ACC112 (cell line): ENCODE data around the gene SCRT2.

Experiments
- H2AFZ ChIP-seq: fragments of 200-600 bp; sonication (generic); one replicate; pipeline ENCODE4 v1.6.0; 2017; ENCODE audit warnings: antibody characterized with exemption, low read length; ENCODE audit not compliant: unreplicated experiment
- H3K27ac ChIP-seq: fragments of 200-600 bp; sonication (generic); 2 replicates; pipeline ENCODE4 v1.5.1; 2014; ENCODE audit warnings: low read depth, mild to moderate bottlenecking, antibody characterized with exemption, low read length, moderate library complexity
- H3K27me3 ChIP-seq: fragments of 200-600 bp; sonication (generic); 2 replicates; pipeline ENCODE4 v1.6.1; 2014; ENCODE audit warnings: mild to moderate bottlenecking, antibody characterized with exemption, low read length, moderate library complexity, mixed read lengths; ENCODE audit not compliant: insufficient read depth
- H3K36me3 ChIP-seq: fragments of 200-600 bp; sonication (generic); 2 replicates; pipeline ENCODE4 v1.6.1; 2016; ENCODE audit warnings: mild to moderate bottlenecking, antibody characterized with exemption, low read length, moderate library complexity, mixed read lengths; ENCODE audit not compliant: insufficient read depth
- H3K4me1 ChIP-seq: fragments of 200-600 bp; sonication (generic); one replicate; pipeline ENCODE4 v1.6.1; 2016; ENCODE audit warnings: low read length, mixed read lengths; ENCODE audit not compliant: insufficient read depth, unreplicated experiment, control insufficient read depth
- H3K4me3 ChIP-seq: fragments of 200-600 bp; sonication (generic); 2 replicates; pipeline ENCODE4 v1.5.1; 2014; ENCODE audit warnings: mild to moderate bottlenecking, low read depth, low read length
- H3K79me2 ChIP-seq: fragments of 200-600 bp; sonication (generic); one replicate; pipeline ENCODE4 v1.6.0; 2016; ENCODE audit warnings: low read length; ENCODE audit not compliant: control insufficient read depth, unreplicated experiment, insufficient read depth

Gene SCRT2

DNA sequence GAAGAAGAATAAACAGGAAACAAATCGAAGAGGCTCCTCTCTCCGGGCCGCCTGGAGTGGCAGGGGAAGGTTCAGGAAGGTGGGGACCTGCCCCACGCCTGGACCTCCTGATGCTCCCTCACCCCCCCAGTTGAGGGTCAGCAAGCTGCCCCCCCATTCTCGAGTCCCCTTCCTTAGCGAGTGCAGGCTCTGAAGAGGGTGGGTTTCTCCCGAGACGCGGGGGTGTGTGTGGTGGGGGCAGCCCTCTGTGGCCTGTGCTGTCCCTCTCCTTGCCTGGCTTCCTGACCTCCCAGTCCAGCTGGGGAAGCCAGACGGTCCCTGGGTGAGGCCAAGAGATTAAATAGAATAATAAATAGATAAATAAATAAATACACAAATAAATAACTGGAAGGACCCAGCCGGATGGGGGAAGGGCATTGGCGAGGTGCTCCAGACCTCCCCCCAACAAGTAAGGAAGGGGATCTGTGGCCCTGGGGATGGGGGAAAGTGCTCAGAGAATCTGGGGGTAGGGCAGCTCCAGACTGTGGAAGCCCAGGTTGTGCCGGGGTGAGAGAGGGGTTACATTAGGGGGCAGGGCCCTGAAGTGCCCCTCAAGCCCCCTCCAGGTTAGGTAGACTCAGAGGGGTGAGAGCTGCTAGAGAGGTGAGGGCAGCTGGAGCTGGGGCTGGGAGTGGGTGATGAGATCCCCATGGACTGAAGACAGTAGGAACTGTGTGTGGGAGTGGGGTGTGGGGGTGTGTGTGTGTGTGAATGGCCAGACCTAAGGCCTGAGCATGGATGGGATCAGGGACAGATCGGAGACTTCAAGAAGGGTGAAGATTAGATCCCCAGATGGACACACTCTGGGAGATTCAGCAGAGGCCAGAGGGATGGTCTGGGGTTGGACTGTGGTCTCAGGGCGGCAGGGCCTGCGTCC lies 13.1 kb downstream of the SCRT2 start:
- Histone ChIP-seq H3K4me3 (no peak overlapping the region), H3K4me1 (peaks cover 14% of the 10 kb centered on the region), H3K27ac (no peak overlapping the region), H3K36me3 (no peaks in the 10 kb centered on the region), H2AFZ (no peak overlapping the region), H3K79me2 (no peaks in the 10 kb centered on the region), H3K27me3 (peaks cover 55% of the 10 kb centered on the region)

DNA sequence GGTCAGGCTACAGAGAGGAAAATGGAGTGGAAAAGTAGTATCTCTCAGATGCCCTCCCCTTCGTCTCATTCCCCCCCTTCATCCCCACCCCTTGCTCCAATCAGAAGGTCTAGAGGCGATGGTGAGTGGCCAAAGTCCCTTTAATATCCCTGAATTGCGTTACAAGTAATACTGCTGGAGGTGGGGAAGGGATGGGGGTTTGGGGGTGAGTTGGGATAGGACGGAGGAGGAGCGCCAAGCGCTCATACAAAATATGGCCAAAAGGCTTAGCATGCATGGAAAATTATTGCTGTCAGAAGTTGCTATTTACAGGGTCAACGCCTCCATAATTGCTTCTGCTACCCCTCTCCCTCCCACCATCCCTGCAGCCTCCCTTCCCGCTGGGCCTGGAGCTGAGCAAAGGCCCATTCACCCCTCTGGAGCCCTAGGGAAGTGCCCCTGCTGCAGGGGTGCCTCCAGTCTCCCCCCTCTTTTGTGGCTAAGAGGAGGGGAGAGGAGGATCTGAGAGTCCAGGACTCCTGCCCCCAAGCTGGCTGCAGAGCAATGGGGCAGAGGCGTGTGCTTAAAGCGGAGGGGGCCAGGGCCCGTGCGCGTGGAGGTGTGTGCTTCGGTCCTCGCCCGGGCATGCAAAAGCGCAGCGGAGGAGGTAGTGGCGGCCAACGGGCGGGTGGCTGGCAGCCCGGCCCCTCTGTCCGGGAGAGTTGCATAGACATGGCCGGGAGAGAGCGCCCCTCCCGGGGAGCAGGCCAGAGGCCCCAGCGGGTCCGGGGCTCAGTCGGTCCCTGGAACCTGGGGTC lies 13.9 kb downstream of the SCRT2 start:
- Histone ChIP-seq H3K4me1 (peaks cover 14% of the 10 kb centered on the region), H3K36me3 (no peaks in the 10 kb centered on the region), H3K4me3 (no peak overlapping the region), H2AFZ (no peak overlapping the region), H3K27me3 (peaks cover 57% of the 10 kb centered on the region), H3K27ac (no peak overlapping the region), H3K79me2 (no peaks in the 10 kb centered on the region)

GRCh38 chr20:658731-659291 lies 16.8 kb downstream of the SCRT2 start:
- peaks cover 21% of the 10 kb centered on the region for H3K4me1 ChIP-seq
- no peak overlapping the region for H3K27ac ChIP-seq
- no peaks in the 10 kb centered on the region for H3K36me3 ChIP-seq
- H3K79me2 ChIP-seq, result no peaks in the 10 kb centered on the region
- peaks cover 37% of the 10 kb centered on the region for H3K27me3 ChIP-seq
- no peak overlapping the region for H3K4me3 ChIP-seq
- H2AFZ ChIP-seq, result no peak overlapping the region

- H3K27me3 ChIP-seq, result peaks cover 33% of the 10 kb centered on the region
- no peaks in the 10 kb centered on the region for H3K79me2 ChIP-seq
- H2AFZ ChIP-seq, result no peak overlapping the region
- H3K27ac ChIP-seq, result no peak overlapping the region
- H3K36me3 ChIP-seq, result no peaks in the 10 kb centered on the region
- H3K4me3 ChIP-seq, result no peak overlapping the region
- H3K4me1 ChIP-seq, result peaks cover 24% of the 10 kb centered on the region
Observed at GRCh38 chr20:658202-658601, 17.4 kb downstream of the SCRT2 start.

DNA sequence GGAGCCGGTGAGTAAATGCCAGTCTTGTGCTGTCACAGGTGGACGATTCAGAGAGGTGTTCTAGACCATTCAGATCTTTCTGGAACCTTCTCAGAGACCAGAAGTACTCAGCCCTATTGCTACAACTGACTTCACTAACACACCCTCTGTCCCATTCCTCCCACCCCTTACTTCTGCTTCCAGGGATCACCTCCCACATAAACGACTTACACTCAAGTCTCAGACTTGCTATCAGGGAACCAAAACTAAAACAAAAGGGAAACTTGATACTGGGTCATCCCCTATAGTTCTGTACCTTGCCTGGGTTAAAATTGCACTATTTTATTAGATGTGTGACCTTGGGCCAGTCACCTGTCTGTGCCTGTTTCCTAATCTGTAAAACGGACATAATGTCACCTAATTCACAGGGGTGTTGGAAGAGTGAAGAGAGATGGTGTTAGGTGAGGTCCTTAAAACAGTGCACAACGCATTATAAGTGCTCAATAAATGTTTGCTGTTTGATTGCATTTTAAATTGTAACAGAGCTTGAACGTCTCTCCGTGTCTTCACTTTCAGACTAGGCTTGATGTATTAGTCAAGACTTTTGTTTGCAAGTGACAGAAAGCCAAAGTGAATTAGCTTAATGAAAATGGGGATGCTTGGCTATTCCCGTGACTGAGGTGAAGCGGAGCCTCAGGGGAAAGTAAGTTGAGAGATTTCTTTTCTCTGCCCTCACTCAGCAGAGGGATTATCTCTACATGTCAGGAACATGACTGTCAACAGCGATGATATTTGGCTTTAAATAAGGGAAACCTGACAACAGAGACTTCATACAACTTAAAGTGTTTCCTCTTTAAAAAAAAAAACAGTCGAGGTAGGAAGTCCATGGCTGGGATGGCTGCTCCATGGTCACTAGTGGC lies 19.6 kb downstream of the SCRT2 start:
- H3K27me3 ChIP-seq, result peaks cover 11% of the 10 kb centered on the region; the same call in 1 of the 2 replicates
- no peak overlapping the region for H3K27ac ChIP-seq
- no peak overlapping the region for H2AFZ ChIP-seq
- H3K36me3 ChIP-seq, result 0 out of 2 replicates have a peak, but pooled peaks cover under 1% of the 10 kb centered on the region
- H3K4me1 ChIP-seq, result peaks cover 23% of the 10 kb centered on the region
- peaks cover 21% of the 10 kb centered on the region for H3K79me2 ChIP-seq
- no peak overlapping the region for H3K4me3 ChIP-seq

GRCh38 chr20:654417-654750 lies 21.2 kb downstream of the SCRT2 start:
- H2AFZ ChIP-seq, result no peak overlapping the region
- peaks cover 17% of the 10 kb centered on the region for H3K4me1 ChIP-seq
- H3K79me2 ChIP-seq, result peaks cover 32% of the 10 kb centered on the region
- no peak overlapping the region for H3K4me3 ChIP-seq
- H3K36me3 ChIP-seq, result peaks cover 4% of the 10 kb centered on the region; the same call in 1 of the 2 replicates
- no peak overlapping the region for H3K27ac ChIP-seq
- peaks cover 10% of the 10 kb centered on the region; the same call in 1 of the 2 replicates for H3K27me3 ChIP-seq

GRCh38 chr20:653590-654416 lies 21.8 kb downstream of the SCRT2 start:
- peaks cover 32% of the 10 kb centered on the region for H3K79me2 ChIP-seq
- H2AFZ ChIP-seq, result peak overlapping the region; percentile 23
- peak overlapping the region; percentile 9; the same call in 1 of the 2 replicates for H3K27ac ChIP-seq
- peaks cover 8% of the 10 kb centered on the region; the same call in 1 of the 2 replicates for H3K36me3 ChIP-seq
- H3K4me3 ChIP-seq, result peak overlapping the region; percentile 95
- H3K27me3 ChIP-seq, result peaks cover 8% of the 10 kb centered on the region; the same call in 1 of the 2 replicates
- H3K4me1 ChIP-seq, result peaks cover 14% of the 10 kb centered on the region

- peaks cover 10% of the 10 kb centered on the region for H3K4me1 ChIP-seq
- H3K27me3 ChIP-seq, result peaks cover 6% of the 10 kb centered on the region; the same call in 1 of the 2 replicates
- peak within 1 kb of the TSS; percentile 65 for H2AFZ ChIP-seq
- peaks cover 14% of the 10 kb centered on the region for H3K36me3 ChIP-seq
- H3K27ac ChIP-seq, result peak within 1 kb of the TSS; percentile 86
- H3K4me3 ChIP-seq, result peak within 1 kb of the TSS; percentile 95
- H3K79me2 ChIP-seq, result peaks cover 32% of the 10 kb centered on the region
Observed at GRCh38 chr20:653110-653589, 22.5 kb downstream of the SCRT2 start, which contains the start of gene SRXN1. Gene SRXN1, minus strand, starts transcription at chr20:653200. Its CDS starts 15 bp downstream, at chr20:653185.

GRCh38 chr20:652615-653109 lies 22.9 kb downstream of the SCRT2 start:
- Histone ChIP-seq H3K27ac (peak overlapping the region; percentile 86; the same call in 1 of the 2 replicates), H2AFZ (peak overlapping the region; percentile 65), H3K27me3 (peaks cover 3% of the 10 kb centered on the region; the same call in 1 of the 2 replicates), H3K4me1 (peaks cover 10% of the 10 kb centered on the region), H3K36me3 (peaks cover 19% of the 10 kb centered on the region), H3K79me2 (peaks cover 32% of the 10 kb centered on the region), H3K4me3 (peak overlapping the region; percentile 95)
